Calu3 (cell line): ENCODE results near the gene TNIK. TPM values are rescaled to one million over a fixed set of nuclear protein-coding genes. Genes with fewer than 3 reads are reported as not detected.
"Not testable (repeated sequence)": the region's sequence is repeated elsewhere in the genome, so short reads cannot be mapped to it uniquely, and the experiment has no call there.

Experiments
- BruUV-seq: library from RNA; stranded (reverse); fragments of 400-500 nt; replicated peaks from 2 replicates; lab custom pipeline; 2021; lab: Mats Ljungman, UMichigan
- CTCF ChIA-PET: fragments of 300-600 bp; sonication (Branson Sonifier 250); formaldehyde crosslinking; loops from one replicate; lab custom pipeline; 2022; ENCODE audit warnings: antibody characterized with exemption; lab: Charles Lee
- DNase-seq: peaks from one replicate; pipeline ENCODE4 v3.0.0; 2022
- H3K27ac Mint-ChIP-seq: one replicate; pipeline ENCODE4 v1.8.0; 2022; ENCODE audit warnings: mixed read lengths; ENCODE audit not compliant: unreplicated experiment
- H3K27me3 Mint-ChIP-seq: one replicate; pipeline ENCODE4 v1.8.0; 2022; ENCODE audit warnings: mixed read lengths; ENCODE audit not compliant: unreplicated experiment
- H3K36me3 Mint-ChIP-seq: one replicate; pipeline ENCODE4 v1.8.0; 2022; ENCODE audit warnings: mild to moderate bottlenecking, moderate library complexity, mixed read lengths; ENCODE audit not compliant: insufficient read depth, unreplicated experiment
- H3K4me1 Mint-ChIP-seq: one replicate; pipeline ENCODE4 v1.8.0; 2022; ENCODE audit warnings: mild to moderate bottlenecking, low read depth, mixed read lengths; ENCODE audit not compliant: unreplicated experiment
- H3K4me3 Mint-ChIP-seq: one replicate; pipeline ENCODE4 v1.8.0; 2022; ENCODE audit warnings: mild to moderate bottlenecking, low read depth, moderate library complexity, mixed read lengths; ENCODE audit not compliant: unreplicated experiment
- H3K9me3 Mint-ChIP-seq: one replicate; pipeline ENCODE4 v1.8.0; 2022; ENCODE audit warnings: low read depth, mixed read lengths; ENCODE audit not compliant: unreplicated experiment
- CTCF ChIP-seq: fragments of 200-600 bp; IDR thresholded peaks from one replicate; pipeline ENCODE4 v1.8.0; 2022; ENCODE audit warnings: antibody characterized with exemption; ENCODE audit not compliant: unreplicated experiment
- intact Hi-C: fragments of 100-400 bp; cut with micrococcal nuclease; formaldehyde crosslinking; loops from one replicate; pipeline ENCODE4 v1.10.0; 2022; ENCODE audit not compliant: unreplicated experiment
- total RNA-seq: library from RNA; stranded (reverse); gene quantifications from 2 replicates; pipeline ENCODE4 v1.2.3, GENCODE V29; 2022

Gene TNIK
- total RNA-seq, 1 experiment from 2014 or later: 19.7 TPM

DNA sequence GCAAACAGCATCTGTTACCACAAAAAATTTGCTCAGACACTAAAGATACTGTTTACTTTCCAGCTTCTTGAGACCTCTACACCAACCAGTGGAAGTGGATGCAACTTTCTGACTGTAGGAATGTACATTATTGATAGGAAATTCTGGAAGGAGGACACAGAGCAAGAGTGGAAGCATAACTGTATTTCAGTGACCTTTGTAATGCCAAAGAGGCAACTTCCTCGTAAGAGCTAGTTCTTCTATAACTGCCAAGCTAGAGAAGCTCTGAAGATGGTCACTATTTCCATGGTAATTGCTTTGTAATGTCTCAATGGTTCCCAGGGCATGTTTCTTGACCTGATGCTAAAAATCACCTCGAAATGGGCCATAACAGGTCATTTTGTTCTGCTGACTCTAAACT, 337.3 kb downstream of the TNIK start:
- Mint-ChIP-seq H3K4me3 (no peak overlapping the region), H3K27me3 (no peaks in the 10 kb centered on the region), H3K4me1 (no peaks in the 10 kb centered on the region), H3K27ac (no peak overlapping the region), H3K36me3 (no peaks in the 10 kb centered on the region), H3K9me3 (peaks cover 2% of the 10 kb centered on the region)
- no peak for TF ChIP-seq CTCF
- CTCF ChIA-PET: no interaction called here
- no TSS peak for BruUV-seq
- no peak for DNase-seq
- intact Hi-C loops: no loop called here

DNA sequence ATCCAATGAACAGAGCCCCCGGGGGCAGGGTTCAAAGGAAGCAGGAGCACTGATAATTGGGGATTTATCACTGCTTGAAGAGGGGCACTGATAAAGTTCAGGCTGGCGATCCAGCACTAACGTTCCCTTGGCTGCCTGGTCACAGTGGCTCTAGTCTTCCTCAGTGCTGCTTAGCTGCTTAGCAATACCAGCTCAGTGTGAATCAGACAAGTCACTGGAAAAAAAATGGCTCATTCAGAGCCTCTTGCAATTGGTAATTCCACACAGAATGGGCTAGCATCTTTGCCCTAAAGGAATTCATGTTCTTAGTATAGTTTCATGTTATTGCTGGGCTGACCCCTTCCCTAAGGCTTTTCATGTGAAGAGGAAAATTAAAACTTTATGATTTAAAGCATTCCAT, 338.0 kb downstream of the TNIK start:
- Mint-ChIP-seq H3K4me1 (peaks cover under 1% of the 10 kb centered on the region), H3K27me3 (no peaks in the 10 kb centered on the region)
- CTCF ChIA-PET: interaction anchor here (0.6 kb wide), 1 partner anchor 13 kb away, joined by 4 read pairs; no protein-coding TSS in a partner anchor

GRCh38 chr3:171121801-171122200, 338.4 kb downstream of the TNIK start:
- DNase-seq: no peak
- Mint-ChIP-seq H3K36me3 (no peaks in the 10 kb centered on the region), H3K9me3 (peaks cover 2% of the 10 kb centered on the region), H3K27ac (no peak overlapping the region), H3K4me3 (no peak overlapping the region), H3K27me3 (no peaks in the 10 kb centered on the region), H3K4me1 (peaks cover 5% of the 10 kb centered on the region)
- no peak for TF ChIP-seq CTCF
- intact Hi-C loops: no loop called here
- BruUV-seq: no TSS peak
- CTCF ChIA-PET: interaction anchor here (0.6 kb wide), 1 partner anchor 12 kb away, joined by 4 read pairs; no protein-coding TSS in a partner anchor

More for the DNA sequence above, 338.0 kb downstream of the TNIK start:
- BruUV-seq: no TSS peak
- intact Hi-C loops: no loop called here
- peaks cover 2% of the 10 kb centered on the region for H3K9me3 Mint-ChIP-seq
- H3K4me3 Mint-ChIP-seq: no peak overlapping the region
- no peak for TF ChIP-seq CTCF
- H3K36me3 Mint-ChIP-seq: no peaks in the 10 kb centered on the region
- H3K27ac Mint-ChIP-seq: no peak overlapping the region
- DNase-seq: no peak

GRCh38 chr3:171119402-171119801, 340.8 kb downstream of the TNIK start:
- BruUV-seq, DNase-seq, H3K27ac Mint-ChIP-seq, H3K27me3 Mint-ChIP-seq, intact Hi-C loops, H3K4me3 Mint-ChIP-seq, H3K9me3 Mint-ChIP-seq, CTCF ChIA-PET, H3K36me3 Mint-ChIP-seq: not testable (repeated sequence)
- peaks cover 10% of the 10 kb centered on the region for H3K4me1 Mint-ChIP-seq

GRCh38 chr3:171118993-171119392, 341.2 kb downstream of the TNIK start:
- H3K9me3 Mint-ChIP-seq, H3K4me3 Mint-ChIP-seq, CTCF ChIA-PET, H3K36me3 Mint-ChIP-seq, H3K27ac Mint-ChIP-seq, BruUV-seq, DNase-seq, H3K27me3 Mint-ChIP-seq, intact Hi-C loops: not testable (repeated sequence)
- peaks cover 10% of the 10 kb centered on the region for H3K4me1 Mint-ChIP-seq
